CD4-positive, alpha-beta T cell treated with Interferon alpha-2 for 1 hour (primary cell): ENCODE data around the gene CUBN.

Source experiments
- DNase-seq, 2 donors: peaks; one replicate each; pipeline ENCODE4 v3.0.0-alpha.2; 2020 to 2022

Gene CUBN

DNA sequence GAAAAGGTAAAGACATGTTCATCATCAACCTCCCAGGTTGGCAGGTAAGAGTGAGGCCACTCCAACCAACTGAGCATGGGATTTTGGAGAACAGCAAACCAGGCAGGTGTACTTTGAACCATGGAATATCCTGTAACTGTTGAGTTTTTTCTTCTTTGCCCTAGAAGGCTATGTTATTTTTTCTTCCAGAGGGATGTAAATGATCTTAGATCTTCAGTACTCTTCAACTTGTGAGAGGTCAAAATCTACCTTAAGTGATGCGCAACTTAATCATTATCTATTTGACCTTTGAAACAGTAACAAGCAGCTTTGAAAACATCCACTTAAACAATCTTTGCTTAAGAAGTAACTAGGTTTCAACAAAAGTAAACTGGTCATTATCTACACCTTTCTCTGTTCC is at the start of gene CUBN:
TSS of gene CUBN (minus strand) at position 71 of the 400 bp plus-strand sequence. CDS start at position 25, 46 bp downstream.
- no peak for DNase-seq

DNA sequence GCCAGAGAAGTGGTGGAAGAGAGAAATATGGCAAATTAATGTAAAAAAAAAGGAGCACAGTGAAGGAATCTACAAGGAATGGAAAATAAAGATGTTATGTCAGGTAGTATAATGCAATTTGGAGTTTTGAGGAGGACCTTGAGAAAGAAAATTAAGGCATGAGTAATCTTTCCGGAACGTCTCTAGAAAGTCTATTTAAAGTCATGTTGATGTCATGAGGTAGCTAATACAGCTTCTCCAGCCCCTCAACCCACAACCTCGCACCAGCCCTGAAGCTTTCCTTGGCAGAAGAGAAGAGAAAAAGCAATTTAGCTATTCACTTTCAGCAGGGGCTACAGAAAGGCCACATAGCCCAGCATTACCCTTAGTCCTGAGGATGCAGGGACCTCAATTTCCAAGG is 49.4 kb upstream of the CUBN start:
- no peak for DNase-seq

GRCh38 chr10:17178006-17178405 is 48.4 kb upstream of the CUBN start:
- DNase-seq = no peak

DNA sequence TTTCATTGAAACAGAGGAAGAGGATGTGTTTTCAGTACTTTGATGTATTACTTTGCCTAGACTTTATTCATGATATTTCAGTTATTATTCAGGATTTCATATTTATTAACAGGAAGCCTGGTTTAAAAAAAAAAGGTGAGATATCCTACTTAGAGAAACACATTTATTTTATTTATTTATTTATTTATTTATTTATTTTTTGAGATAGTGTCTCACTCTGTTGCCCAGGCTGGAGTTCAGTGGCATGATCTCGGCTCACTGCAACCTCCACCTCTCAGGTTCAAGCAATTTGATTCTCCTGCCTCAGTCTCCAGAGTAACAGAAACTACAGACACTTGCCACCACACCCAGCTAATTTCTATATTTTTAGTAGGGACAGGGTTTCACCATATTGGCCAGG is 47.4 kb upstream of the CUBN start:
- no peak for DNase-seq

GRCh38 chr10:17176091-17176490 is 46.5 kb upstream of the CUBN start:
- DNase-seq = no peak

DNA sequence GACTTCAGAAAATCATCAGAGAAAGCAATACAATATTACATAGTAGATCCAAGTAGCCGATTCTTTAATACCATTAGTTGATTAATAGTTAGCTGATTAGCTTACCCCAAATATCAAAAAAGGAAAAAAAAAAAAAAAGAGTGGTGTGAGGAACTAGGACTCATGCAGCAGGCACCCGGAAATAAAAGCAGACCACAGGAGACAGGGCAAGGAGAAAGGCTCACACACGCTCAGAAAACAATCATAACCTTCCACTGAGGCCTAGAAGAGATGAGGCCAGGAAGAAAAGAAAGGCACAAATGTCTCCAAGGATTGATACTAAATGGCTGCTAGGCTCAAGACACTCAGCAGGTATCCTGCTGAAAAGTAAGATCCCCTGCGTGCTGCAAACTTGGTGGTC is 45.9 kb upstream of the CUBN start:
- DNase-seq = peak in 1 of 2 donors; percentile 13

- no peak for DNase-seq
These were observed 45.0 kb upstream of the CUBN start for GRCh38 chr10:17174626-17175025.

GRCh38 chr10:17171141-17171641 is 41.6 kb upstream of the CUBN start:
- DNase-seq = no peak

- no peak for DNase-seq
These were observed 40.2 kb upstream of the CUBN start for GRCh38 chr10:17169803-17170202.

DNA sequence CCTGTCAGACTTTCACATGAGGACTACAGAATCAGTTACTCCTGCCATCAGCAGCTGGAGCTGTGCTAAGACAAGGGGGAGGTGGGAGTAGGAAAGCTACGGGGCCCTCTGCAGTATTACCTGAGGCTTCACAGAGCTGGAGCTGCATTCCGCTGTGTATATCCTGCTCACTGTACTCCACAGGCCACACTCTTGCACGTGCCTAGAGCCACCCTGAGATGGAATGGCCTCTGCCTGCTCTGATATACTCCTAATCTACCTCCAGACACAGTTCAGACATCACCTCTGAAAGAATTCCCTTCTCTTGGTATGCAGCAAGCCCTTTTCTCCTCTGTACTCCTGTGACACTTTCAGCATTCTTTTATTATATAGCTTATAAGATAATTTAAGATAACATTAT is 37.1 kb upstream of the CUBN start:
- DNase-seq = no peak

DNA sequence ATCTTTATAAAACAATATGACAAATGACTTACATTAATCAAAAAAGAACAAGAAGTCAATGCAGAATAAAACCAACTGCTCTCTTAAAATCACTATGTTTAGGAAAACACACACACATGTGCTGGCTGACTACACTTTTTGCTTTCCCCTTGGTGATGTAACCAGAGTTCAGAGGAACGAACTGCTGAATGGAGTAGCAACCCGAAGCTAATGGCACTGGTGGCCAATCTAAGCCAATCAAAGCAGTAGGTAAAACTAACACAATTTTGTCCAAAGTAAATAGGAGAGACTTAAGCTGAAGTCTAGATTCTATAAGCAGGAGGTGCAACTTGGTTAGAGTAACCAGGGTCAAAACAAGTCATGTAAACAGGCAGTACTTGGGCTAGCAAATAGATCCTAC is 33.2 kb upstream of the CUBN start:
- no peak for DNase-seq

DNA sequence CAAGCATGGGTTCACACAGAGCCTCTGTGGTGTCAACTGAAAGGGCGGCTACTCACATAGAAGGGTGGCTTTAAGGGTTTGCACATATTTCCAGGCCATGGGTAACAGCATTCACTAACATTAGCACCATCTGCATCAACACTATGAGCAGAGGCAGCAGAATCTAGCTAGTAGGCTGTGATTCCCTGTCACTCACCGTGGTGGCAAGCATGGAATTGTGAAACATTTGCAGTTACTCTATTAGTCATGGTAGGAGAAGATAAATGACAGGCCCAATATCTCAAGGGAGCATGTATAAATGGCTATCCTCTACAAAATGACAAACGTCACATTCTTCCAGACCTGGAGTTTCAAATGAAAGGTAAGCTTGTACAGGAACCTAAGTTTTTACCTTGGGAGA is 32.2 kb upstream of the CUBN start:
- no peak for DNase-seq

GRCh38 chr10:17157024-17157423 is 27.4 kb upstream of the CUBN start:
- no peak for DNase-seq

DNA sequence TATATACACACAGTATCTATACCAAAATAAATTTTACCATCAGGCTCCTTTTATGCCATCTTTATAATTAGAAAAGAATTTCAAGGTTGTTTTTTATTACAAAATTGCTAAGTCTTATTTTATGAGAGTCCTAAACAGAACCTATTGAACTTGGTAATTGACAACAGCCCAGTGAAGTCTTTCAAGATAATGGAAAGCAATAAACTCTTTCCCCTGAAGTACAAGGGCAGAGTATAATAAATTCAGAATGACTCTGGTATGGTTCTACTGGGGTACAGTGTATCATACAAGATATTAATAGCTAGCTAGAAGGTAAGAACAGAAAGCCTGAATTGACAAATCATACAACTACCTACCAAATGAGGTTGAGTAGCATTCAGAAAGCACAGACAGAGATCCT is 26.2 kb upstream of the CUBN start:
- DNase-seq = no peak

GRCh38 chr10:17154116-17154515 is 24.5 kb upstream of the CUBN start:
- no peak for DNase-seq

DNA sequence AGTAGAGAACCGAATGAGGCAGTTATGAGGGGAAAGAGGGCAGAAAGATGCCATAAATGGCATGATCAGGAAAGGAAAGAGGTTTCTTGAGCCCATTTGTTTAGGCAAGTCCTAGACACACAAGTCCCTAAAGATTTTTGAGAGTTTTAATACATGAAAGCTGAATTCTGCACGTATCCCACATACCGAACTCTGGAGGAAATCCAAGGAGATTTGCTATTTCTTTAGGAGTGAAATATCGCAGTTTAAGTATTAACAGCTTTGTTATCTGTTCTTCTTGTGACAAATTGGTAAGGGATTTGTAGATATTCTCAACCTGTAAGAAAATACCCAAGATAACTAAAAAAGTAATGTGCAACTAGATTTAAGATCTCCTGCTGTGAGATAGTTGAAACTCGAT is 23.7 kb upstream of the CUBN start:
- DNase-seq = no peak

- no peak for DNase-seq
These were observed 22.1 kb upstream of the CUBN start for GRCh38 chr10:17151716-17152115.

DNA sequence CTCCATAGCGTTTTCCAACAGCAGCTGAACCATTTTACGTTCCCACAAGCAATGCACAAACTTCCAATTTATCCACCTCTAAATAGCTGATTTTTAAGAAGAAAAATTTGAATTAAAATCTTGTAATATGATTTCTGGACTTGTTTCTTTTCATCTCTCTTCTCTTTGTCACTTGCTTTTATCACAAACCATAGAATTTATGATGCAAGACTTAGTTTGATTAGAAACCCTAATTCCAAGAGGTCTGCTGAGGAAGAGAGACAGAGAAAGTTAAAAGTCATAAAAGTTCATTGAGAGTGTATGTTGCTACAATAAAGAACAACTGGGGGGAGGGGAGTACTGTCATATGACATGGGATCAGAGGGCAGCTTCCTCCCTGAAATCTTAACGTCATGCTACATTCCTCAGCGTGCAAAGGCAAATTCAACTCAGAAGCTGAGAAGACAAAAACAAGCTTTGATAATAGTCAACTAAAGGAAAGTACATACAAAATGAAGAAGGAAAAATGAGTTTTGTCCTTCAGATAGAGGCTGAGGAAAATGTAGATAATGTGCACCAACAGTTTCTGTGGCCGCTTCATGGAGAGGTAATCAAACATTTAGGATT is 18.4 kb upstream of the CUBN start:
- DNase-seq = no peak

DNA sequence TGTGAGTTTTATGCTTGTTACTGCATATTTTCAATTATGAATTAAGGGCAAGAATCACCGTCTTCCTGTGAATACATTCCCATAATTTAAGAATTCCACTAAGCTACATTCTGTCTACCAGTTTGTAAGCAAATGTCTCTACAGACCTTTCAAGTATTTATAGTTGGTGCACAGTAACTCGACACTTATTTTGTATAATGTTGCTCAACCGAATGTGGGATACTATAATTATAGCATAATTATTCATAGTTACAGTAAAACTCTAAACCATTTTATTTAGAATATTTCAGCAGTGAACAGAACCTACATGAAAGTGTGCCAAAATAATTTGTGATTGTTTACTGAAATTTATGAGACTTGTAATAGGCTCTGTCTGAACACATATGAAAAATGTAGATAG is 17.3 kb upstream of the CUBN start:
- no peak for DNase-seq

GRCh38 chr10:17145239-17145638 is 15.6 kb upstream of the CUBN start:
- DNase-seq = no peak

DNA sequence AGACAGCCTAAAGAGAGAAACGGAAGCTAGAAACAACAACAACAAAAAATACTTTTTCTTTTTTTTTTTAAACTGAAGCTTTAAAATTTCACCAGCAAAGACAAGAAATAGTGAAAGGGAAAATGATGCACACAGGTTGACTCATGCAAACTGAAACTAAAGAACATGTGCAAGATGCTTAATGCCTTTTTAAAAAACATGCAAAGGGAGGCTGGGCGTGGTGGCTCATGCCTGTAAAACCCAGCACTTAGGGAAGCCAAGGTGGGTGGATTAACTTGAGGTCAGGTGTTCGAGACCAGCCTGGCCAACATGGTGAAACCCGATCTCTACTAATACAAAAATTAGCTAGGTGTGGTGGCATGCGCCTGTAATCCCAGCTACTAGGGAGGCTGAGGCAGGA is 15.1 kb upstream of the CUBN start:
- peak in 1 of 2 donors; percentile 21 for DNase-seq

- DNase-seq = no peak
These were observed 14.4 kb upstream of the CUBN start for GRCh38 chr10:17144032-17144431.

- DNase-seq = no peak
These were observed 13.6 kb upstream of the CUBN start for GRCh38 chr10:17143055-17143690.

- DNase-seq = no peak
These were observed 12.1 kb upstream of the CUBN start for GRCh38 chr10:17141504-17142229.
